Lung microvascular endothelial cell (primary cell): Measurements from ENCODE around the gene FGD2. TPM values are rescaled to one million over a fixed set of nuclear protein-coding genes. Genes with fewer than 3 reads are reported as not detected.
"Not testable (repeated sequence)": the region's sequence is repeated elsewhere in the genome, so short reads cannot be mapped to it uniquely, and the experiment has no call there.

Experiments
- DNase-seq, 2 donors: peaks; one replicate each; pipeline versions ENCODE4 v3.0.0 to v3.0.0-alpha.2; 2010; ENCODE audit warnings: low read depth in 2 of 2
- total RNA-seq: library from RNA; depleted of rRNA; stranded (reverse); fragments of >200 nt; gene quantifications from 2 replicates; pipeline ENCODE4 v1.2.1, GENCODE V29; 2014

FGD2 gene
- total RNA-seq, 1 donor from 2014 or later = not detected

DNA sequence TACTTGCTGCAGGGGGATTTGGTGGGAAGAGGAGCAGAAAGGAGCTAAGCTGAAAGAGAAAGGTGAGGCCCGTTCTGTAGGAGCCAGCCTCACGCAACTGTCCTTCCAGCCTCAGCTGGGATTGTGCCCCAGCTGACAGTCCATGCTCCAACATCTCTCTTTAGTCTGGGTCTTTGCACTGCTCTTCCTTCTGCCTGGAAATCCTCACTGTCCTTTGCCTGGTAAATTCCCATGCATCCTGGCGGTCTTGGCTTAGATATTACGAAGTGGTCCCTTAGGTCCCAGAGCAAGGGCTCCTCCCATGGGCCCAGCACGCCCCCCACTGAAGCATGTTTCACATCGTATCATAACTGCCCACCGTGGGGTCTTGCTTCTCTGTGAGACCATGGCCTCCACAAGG is 52.2 kb downstream of the FGD2 start:
- DNase-seq = no peak

DNA sequence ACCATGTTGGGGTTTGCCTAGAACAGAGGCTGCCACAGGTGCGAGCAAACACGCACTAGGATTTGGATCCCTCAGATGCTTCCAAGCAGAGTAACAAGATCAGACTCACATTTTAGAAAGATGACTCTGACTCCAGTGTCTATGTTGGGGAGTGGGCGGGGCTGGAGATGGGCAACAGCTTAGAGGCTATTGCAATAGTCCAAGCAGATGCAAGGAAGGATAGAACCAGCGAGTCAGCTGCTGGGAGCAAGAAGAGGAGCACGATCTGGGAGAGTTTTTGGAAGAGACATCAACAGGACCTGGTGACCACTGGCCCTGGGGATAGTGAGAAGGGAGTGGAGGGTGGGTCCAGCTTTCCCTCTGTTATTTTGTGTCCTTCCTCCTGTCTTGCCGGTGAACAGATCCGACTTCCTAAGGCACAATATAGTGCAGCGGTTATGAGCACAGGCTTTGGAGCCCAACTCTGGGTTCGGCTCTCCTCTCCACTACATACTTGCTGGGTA is 52.7 kb downstream of the FGD2 start:
- DNase-seq = no peak

DNA sequence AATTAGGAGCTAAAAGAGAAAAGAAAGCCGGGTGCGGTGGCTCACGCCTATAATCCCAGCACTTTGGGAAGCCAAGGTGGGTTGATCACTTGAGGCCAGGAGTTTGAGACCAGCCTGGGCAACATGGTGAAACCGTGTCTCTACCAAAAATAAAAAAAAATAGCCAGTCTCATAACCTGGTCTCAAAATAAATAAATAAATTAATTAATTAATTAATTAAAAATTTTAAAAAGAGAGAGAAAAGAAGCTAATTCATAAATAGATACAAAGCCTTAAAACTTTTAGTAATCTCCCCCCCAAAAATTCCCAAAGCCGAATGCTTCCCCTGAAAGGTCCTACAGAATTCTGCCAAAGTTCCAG is 53.5 kb downstream of the FGD2 start:
- not testable (repeated sequence) for DNase-seq

DNA sequence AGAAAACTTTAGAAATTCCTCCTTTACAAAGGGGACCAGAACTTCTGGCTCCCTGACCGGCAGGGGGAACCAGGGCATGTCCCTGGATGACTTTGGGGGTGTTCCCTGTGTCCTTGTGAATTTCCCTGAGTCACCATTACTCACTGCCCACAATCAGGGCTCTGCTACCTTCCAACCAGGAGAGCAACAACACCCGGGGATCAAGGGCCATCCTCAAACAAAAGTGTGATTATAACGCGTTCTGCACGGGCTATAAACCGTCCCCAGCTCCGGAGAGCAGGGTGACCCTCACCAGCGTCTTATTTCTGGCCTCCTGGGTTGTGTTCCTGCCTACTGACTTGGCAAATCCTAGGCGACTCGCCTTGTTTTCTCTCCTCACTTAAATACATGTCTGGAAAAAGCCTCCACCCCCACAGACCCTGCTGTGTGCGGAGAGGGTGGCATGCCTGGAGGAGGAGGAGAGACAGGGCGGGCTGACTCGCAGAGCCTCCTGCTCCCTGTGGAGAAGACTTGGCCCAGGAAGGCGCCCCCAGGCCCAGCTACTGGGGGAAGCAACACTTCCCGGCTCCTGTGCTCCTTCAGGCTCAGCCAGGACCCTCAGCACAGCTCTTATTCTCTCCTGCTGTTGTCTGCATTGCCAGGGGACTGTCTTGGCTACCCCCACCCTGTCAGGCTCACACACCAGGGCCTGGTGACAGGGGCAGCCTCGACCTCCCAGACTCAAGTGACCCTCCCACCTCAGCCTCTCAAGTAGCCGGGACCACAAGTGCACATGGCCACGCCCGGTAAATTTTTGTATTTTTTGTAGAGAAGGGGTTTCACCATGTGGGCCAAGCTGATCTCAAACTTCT is 54.1 kb downstream of the FGD2 start:
- peak; percentile 22 to 92 for DNase-seq

DNA sequence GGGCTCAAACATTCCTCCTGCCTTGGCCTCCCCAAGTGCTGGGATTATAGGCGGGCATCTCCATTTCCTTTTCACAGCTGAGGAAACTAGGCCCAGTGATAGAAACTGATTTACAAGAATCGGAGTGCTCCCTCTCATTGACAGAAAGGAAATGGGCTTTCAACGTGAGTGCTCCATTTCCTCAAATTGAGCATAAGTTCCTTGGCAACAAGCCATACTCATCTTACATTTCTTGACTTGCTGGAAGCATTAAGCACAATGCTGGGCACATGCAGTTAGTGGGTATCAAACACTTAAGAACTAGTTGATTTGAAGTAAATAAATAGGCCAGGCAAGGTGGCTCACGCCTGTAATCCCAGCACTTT is 54.7 kb downstream of the FGD2 start:
- DNase-seq = peak in 1 of 2 donors; percentile 42

DNA sequence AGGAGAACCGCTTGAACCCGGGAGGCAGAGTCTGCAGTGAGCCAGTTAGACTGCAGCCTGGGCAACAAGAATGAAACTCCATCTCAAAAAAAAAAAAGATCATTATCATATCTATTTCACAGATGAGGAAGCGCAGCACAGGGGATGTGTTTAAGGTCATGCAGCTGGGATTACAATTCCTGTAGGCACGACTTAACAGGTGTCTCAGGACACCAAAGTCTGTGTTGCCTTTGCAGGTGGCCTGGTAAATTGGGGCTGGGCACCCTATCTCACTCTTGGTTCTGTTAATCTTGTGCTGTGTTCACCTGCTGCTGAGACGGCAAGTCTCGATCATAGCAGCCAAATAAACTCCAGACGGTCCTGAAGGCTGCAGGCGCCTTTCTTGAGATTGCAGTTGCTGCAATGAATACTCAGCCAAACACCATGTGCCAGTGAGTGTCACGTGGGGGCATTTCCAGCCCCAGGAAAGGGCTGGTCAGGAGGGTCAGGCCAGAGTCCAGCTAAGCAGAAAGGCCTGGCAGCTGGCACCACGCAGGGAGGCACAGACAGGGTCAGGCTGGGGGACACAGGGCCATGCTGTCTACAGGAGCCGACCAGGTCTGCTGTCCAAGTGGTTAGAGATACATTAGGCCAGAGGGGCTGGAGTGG is 55.8 kb downstream of the FGD2 start:
- no peak for DNase-seq

DNA sequence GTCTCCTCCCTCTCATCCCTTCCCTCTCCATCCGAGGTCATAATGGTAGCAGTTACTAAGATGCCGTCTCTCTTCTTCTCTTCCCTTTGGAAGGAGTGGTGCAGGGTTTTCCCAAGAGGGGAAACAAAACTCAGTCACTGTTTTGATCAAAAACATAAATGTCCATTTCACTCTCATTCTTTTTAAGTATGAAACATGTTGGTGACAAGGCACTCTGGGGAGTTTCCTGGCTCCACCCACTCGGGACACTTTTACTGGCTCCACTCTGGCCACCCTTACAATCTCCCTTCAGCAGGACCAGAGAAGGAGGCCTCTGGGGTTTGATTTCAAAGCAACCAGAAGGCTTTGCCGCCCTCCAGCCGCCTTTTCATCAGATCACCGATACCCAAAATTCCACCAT is 57.0 kb downstream of the FGD2 start:
- no peak for DNase-seq

DNA sequence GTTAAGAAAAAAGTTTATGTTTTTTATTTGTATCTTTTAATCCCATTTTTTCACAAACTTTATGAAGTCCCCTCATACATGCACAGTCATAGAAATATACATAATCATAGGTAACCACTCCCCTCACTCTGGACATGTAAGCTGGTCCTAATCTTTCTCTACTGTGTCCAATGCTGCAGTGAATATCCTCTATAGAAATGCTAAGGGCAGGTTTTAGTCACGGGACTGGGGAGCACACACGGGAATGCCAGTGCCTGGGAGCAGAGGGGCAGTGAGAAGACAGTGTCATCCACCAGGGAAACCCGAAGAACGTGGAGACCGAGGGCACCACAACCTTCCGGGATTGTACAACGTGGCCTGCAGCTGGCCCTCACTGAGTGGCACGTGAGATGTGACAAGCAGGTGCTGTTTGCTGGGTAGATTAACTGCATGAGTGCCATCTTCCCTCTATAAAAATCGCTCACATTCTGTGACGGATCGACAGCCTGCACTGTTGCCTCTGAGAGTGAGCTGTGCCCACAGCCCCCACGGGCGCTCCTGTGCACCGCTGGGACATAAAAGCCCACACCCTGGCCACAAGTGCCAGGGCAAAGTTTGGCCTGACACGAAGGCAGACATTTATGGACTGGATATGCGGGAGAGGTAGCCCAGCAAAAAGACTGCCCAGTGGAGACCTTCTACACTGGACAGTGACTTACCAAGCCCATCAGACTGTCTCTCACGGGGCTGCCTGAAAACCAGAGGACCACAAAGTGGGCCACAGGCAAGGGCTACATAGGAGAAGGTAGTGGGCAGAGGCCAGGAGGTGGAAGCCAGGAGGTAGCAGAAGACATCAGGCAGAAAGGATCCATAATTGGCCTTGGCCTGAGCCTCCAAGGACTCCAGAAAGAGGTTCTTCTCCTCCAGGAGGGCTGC is 63.2 kb downstream of the FGD2 start:
- no peak for DNase-seq

DNA sequence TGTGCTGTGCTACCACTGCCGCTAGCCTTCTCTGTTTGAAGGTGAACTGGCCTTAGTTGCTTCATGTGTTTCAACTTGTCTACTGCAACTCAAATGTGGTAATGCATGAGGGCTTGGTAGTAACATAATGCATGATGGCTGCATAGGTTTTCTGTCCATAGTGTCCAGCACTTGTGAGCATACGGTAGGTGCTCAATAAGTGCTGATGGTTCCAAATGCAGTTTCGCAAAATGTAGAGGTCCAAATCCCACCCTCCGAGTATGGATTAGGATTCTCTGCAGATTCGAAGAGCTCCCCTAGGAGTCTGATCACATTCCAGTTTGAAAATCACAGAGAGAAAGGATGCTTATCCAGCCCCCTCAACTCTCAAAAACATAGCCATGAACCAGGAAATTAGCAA is 64.2 kb downstream of the FGD2 start:
- DNase-seq = no peak

DNA sequence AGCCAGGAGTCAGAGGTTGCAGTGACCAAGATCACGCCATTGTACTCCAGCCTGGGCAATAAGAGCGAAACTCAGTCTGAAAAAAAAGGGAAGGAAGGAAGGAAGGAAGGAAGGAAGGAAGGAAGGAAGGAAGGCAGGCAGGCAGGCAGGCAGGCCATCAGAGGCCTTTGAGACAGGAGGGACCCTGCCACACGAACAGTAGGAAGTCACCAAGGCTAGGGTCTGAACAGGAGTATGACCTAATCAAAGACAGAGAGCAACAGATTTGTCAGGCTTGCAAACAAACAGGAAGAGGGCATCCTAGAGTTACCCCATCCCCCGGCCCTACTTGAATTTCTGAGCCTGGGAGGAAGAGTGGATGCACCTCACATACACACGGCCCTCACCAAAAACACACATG is 67.1 kb downstream of the FGD2 start:
- no peak for DNase-seq

DNA sequence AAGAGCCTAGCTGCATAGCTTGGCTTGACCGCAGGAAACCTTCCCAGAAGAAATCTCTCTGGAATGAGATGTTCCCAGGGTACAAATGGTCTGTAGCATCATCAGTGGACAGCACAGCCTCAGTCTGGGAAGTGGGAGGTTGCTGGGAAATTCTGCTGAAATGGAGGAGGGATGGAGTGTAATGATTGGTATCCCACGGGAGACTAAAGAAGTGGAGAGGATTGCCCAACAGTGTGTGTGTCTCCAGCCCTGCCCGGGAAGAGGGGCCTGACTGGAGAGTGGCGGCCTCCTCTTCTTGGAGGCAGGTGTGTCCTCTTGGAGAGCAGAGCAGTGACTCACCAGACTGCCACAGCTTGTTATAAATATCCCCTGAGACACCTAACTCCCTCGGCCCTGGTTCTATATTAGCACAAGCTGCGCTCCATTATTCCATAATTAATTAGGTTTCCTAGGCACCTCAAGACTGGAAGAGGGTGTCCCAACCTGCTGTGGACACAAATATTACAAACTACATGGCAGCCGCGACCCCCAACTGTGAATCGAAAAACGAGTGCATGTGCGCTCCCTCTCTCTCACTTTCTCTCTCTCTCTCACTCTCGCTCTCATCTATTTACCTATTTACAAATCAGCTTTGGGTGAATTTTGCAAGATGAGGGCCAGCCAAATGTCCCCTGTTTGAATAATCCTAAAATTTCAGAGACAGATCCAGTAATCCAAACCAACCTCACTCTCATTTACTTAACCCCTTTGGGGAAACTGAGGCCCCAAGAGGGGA is 68.8 kb downstream of the FGD2 start:
- DNase-seq = no peak

DNA sequence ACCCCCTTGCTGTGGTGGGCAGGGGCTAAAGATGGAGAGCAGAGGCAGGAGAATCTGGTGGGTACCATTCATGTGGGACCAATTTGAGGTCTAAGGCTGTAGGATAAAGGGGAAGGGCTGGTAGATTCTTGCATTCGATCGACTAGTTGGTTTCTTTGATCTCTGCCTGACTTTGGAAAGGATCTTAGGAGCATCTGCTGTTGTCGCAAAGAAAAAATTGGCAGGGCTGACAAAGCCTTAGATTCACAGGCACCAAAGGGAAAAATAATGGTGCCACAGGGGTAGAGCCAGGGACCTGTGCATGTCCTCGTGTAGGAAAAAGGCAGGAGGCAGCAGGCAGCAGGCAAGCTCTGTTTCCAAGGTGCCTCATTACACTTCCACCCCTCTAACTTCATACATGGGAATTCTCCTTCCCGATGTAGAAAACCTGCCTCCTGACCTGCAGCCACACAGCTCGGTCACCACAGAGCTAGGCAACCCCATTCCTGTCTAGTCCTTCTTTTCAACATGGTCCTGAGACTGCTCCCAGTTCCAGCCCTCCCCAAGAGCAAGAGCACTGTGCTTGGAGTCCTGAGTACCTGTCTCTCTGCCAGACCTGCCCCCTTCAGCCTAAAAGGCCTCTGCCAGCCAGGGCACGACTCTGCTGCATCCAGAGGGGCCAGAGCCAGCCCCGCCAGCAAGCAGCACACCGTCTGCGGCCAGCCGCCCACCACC is 71.9 kb downstream of the FGD2 start:
- DNase-seq = no peak

DNA sequence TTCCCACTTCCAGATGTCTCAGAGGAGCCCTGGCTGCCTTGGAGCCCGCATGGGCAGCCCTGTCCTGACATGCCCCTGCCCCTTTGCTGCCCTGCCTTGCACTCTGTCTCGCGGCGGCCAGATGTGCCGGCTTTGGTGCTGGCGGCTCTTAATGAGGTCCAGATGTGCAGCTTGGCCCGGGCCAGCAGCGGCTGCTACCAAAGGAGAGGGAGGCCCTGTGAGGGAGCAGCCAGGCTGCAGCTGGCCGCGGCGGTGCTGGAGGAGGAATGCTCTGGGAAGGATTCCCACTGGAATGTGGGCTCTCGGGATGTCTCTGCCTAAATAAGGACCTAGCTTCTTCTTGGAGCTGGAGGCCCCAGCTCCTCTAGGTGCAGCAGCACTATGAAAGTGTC is 72.4 kb downstream of the FGD2 start:
- DNase-seq = no peak

Other genes with a start within 250 kb of the FGD2 start
- 1.2 and 5.7 TPM in 2 replicates for gene CPNE5, start 166.2 kb upstream of the FGD2 start, total RNA-seq
- 20.4 and 20.7 TPM in 2 replicates for gene PPIL1, start 130.9 kb upstream of the FGD2 start, total RNA-seq
- 14.8 and 21.2 TPM in 2 replicates for gene C6orf89, start 119.7 kb upstream of the FGD2 start, total RNA-seq
- gene PI16, start 50.9 kb upstream of the FGD2 start, total RNA-seq = 0.22 TPM in 1 of 2 replicates, not detected in the other
- gene MTCH1, start 19.5 kb upstream of the FGD2 start, total RNA-seq = 183 and 192 TPM in 2 replicates
- gene PIM1, start 164.5 kb downstream of the FGD2 start, total RNA-seq = 0.40 and 0.65 TPM in 2 replicates